HG03558 (cell line): ENCODE data around the gene UAP1.

Experiments used
- ATAC-seq: cut with Tn5 transposase; IDR thresholded peaks from one replicate; pipeline ENCODE4 v1.9.1; 2021; ENCODE audit warnings: moderate number of reproducible peaks; ENCODE audit not compliant: unreplicated experiment; ENCODE audit errors: extremely low read depth

UAP1 gene

DNA sequence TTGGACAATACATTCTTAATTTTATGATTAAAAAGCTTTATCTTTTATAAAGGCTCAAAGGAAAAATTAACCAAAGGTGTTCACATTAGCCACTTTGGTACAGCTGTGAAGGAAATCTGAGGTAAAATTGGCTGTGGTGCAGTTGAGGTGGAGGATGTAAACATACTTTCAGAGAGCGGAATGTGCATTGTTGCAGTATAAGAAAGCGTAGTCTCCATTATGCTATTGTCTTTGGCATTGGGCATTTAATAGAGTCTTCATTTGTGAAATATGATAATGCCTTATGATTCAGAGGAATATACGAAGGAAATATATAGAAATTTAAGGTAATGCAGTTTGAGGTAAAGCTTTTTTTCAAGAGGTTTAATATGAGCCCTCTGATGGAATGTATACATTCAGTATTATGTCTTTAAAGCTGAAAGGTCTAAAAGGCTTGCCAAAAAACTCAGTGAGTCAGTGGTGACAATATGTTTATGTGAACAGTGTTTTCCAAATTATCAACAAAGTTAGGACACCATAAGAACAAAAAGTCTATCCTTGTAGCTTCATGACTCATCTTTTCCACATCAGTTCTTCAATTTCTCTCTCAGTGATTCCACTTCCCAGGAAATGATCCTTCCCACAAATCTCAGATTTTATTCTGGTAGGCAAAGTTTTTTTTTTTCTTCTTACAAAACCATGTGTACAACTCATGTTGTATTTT lies 43.9 kb downstream of the UAP1 start:
- ATAC-seq = no peak

DNA sequence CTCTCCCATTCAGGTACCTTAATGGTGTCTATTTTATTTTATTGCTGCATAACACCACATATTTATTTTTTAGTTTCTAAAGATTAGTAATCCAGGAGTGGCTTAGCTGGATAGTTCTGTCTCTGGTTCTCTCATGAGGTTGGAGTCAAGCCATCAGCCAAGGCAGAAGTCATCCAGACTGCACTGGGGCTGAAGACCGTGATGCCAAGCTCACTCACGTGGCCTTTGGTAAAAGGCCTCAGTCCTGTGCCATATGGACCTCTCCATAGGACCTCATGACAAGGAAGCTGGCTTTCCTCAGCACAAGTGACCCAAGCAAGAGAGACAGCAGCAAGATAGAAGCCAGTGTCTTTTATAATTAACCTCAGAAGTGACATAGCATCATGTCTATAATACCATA lies 47.8 kb downstream of the UAP1 start:
- no peak for ATAC-seq

DNA sequence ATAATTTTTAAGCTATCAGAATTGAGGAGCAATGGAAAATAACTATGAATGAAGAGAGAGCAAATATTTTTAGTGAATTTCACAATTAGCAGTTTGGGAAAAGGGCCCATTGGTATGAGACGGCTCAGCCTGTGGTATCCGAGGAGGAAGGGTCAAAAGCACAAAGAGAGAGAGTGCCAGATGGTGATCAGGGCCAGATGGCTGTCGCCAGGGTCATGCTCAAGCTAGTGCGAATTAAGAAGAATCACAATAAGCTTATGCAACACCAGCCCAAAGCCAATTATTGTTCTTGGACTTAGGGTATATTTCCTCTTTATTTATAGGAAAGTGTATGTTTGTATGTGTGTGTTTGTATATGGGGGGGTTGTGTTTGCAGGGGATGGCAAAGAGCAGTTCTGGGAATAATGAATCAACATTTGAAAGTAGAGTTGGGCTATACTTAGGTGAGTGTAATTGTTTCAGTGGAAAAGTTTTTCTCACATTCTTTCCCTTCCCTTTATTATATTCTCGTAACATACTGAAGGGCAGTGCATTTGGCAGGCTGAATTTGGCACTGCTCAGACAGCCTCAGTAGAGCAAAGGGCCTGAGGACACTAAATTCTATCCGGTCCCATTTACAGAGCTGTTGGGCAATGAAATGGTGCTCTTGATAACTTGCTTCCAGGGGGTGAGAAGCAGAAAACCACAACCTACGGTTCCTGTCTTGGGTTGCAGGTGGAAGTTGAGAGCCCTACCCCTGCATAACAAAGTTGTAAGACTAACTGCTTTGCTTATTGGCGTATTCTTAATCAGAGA lies 51.3 kb downstream of the UAP1 start:
- ATAC-seq = no peak

DNA sequence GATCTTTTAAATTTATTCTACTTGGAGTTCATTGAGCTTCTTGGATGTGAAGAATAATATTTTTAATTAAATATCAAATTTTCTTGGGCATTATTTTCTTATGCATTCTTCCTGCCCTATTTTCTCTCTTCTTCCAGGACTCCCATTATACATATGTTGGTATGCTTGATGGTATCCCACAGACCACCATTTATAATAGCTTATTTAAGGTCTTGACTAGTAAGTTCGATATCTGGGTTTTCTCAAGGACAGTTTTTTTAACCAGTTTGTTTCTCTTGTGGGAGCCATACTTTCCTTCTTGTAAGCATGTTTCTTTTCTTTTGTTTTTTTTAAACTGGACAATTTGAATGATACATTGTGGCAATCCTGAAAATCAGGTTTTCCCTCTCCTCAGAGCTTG lies 55.3 kb downstream of the UAP1 start:
- ATAC-seq = no peak

DNA sequence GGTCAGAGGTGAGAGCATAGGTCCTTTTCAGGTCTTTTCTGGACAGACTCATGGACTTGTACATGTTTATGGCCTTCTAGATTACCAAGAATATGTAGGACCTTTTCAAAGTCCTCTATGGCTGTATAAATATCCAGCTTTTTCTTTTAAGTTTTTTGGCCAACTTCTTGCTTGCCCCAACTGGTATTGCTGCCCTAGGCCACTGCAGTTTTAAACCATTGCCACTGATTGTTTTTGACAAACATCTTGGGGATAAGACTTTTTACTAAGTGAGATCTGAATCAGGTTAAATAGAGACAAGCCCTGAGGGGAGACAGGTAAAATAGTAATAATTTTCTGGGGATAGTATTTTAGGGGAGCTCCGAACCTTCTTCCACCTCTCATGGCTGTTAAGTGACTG lies 56.0 kb downstream of the UAP1 start:
- no peak for ATAC-seq

DNA sequence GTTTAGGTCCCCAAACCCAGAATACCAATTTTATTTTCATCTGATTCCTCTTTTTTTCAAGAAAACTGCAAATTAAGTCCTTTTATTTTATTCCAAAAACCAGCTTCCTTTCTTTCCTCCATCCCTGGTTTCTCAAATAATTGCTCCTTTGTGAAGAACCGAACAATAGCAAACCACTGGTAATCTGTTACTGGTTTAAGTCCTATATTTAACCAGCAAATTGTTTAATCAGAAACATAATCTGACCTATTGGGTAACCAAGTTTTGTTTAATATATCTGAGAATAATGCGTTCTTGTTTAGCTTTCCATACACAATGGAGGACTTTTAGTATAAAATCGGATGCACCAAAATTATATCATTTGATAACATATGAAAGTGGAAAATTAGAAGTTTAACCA lies 57.6 kb downstream of the UAP1 start:
- no peak for ATAC-seq

DNA sequence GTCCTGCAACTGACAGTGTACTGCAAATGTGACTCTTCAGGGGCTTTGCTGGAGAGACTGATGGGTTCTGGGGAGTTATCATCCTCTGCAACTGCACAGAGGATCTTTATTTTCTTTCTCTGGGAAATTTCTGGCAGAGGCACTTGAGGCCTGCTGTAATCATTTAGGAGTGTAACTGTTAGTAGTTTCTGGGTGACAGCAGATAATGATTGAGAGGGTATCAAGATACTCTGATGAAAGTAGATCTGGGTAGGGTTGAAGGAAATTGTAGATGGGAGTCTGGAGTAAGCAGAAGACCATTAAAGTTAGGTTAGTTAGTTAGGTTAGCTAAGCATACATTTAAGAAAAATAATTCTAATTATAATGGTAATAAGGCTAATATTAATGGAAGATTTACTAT lies 59.7 kb downstream of the UAP1 start:
- no peak for ATAC-seq

DNA sequence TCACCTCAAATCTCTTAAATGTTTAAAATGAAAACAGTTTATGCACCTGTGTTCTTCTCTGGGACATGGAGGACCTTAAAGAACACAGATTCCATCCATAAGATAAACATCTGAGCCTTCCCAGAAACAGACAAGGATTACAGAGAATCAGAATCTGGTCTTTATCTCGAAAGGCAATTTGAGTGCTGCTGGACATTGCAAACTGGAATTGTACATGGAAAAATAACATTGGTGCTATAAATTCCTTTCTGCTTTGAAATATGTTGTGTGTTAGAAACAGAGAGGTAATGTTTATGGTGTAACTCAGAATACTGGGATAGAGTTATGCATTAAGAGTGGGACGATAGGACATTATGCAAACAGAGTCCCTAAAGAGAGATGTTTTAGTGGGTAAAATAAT lies 64.2 kb downstream of the UAP1 start:
- ATAC-seq = no peak

DNA sequence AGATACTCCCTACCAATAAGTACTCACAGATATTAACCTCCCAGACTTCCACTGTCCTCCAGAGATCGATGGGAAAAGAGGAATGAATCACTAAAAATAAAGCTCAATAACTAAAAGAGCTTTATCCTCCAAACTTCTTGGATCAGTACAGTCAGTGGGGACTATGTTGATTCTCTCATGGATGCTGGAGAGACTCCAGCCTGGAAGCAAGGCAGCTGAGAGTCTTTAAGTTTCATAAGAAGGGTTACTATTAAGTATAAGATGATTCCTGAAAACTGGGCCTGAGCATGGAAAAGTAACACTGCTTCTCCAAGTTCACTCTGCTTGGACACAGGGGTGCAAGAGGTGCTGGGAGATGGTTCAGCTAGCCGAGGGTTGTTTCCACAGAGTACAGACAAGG lies 64.6 kb downstream of the UAP1 start:
- ATAC-seq = no peak

DNA sequence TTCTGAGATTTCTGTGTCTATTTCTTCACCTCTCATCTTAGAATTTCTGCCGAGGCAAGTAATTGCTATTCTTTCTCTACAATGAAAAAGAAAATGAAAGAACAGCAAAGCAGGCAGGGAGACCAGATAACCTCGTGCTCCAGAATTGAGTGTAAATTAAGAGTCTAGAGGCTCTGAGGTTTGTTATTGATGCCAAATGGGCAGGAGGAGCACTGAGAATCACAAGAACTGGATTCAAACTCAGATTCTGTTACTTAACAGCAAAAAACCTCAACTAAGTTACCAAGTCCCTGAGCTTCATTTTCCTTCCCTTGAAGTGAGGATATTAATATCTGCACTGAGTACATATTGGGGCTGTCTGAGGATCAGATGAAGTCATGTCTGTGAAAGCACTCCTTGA lies 65.2 kb downstream of the UAP1 start:
- ATAC-seq = no peak

DNA sequence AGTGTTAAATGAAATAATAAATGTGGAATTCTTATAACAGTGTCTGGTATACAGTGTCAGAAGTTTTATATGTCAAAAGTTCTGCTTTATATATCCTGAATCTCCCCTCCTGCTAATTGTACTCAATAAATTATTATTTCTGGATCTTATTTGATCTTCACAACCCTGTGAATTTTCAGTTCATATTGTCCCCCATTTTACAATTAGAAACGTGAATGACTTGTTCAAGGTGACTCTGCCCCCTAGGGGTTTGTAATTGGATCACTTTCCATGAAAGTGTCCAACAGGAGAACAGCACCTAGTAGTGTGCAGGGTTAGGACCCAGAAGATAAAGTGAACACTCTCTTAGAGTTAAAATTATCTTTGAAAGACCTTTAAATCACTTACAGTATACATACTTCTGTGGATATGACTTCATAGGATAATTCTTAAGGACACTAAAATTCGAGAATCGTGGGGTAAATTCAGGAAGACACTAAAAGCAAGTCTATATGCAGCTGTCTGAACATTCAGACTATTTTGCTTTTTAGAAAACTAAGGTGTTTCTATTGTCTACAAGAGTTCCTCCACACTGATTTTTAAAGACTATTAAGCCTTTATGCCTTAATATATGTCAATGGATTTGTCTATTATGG lies 66.3 kb downstream of the UAP1 start:
- no peak for ATAC-seq

DNA sequence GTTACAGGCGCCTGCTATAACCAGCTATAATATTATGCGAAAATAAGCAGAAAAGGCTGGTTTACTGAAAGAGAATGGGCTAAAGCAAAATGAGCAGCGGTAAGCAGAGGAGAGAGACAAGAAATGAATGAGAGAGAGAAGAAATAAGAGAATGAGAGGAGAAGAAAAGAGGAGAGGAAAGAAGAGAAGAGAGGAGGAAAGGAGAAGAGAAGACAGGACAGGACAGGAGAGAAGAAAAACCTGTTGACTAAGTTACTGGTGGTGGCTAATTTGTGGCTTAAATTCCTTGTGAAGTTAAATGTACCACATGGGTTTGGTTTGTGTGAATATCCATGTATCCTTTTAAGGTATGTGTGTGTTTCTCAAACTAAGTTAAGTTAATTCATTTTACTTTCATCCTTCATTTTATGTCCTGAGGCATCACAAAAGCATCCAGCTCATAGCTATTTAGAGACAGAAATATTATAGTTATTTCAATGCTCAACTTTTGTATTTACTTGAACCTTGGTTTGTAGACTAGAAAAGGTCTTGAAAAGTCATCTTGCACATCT lies 67.6 kb downstream of the UAP1 start:
- ATAC-seq = no peak

DNA sequence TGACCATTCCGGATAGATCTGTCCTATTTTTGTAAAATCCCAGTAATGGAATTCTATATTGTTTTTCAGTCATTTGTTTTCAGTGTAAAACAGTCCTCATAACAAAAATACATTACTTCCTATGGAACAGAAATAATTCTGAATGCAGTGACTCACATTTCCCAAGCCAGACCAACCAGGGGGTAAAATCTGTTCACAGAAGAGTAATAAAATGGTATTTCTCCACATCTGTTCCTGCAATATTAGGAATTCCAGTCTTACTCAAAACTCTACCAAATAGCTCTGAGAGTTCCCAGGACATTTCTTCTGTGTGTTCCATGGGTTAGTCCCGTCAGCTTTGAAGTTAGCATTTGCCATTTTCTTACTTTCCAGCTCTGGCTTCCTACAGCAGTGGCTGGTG lies 68.1 kb downstream of the UAP1 start:
- no peak for ATAC-seq

DNA sequence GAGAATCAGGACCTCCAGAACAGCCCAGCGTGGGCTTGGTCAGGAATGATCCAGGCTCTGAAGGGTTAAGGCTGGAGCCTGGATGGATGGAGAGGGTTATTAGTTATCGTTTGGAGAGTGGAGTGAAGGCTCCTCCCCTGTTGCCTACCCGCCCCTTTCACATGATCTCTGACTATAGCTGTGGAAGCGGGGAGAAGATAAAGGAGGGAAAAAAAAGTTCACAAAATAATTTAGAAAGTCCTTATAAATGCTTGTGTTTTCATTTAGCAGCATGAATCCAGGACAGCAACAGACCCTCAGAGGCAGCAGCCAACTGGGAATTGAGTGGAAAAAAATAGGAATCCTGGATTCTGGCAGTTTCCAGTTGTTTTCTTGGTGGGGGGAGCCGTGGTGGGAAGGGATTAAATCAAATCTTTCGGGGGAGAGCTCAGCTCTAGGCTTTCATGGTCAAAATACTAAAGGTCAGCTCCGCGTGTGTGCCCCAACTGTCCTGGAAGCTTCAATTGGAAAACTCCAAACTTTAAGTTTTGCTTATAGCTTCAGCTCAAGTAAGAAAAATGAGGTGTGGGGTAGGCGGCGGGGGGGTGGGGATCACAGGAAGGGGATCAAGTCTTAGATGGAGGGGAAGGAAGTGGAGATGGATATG lies 70.1 kb downstream of the UAP1 start:
- no peak for ATAC-seq

DNA sequence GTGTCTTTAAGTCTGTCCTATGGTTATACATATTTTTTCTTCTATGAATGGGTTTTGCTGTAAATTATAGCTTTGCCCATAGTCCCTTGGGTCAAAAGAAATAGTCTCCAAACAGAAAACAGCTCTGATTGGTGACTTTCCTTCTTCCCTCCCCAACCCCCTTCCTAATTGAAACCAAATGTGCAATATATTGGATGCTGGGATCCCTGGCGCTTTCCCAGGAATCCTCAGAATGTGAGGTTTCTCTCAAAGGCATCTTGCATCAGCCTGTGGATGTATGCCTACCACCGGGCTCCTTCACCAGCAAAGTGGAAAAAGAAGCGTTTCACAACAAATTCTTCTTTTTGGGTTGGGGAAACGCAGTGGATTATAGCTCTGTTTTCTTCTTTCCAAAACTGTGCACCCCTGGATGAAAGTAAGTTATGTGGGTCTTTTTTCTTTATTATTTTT lies 70.7 kb downstream of the UAP1 start, which contains the start of gene DDR2:
Gene DDR2, plus strand, starts transcription at position 248 of the 450 bp plus-strand sequence. CDS start 86,600 bp downstream, outside the sequence.
- ATAC-seq = no peak

DNA sequence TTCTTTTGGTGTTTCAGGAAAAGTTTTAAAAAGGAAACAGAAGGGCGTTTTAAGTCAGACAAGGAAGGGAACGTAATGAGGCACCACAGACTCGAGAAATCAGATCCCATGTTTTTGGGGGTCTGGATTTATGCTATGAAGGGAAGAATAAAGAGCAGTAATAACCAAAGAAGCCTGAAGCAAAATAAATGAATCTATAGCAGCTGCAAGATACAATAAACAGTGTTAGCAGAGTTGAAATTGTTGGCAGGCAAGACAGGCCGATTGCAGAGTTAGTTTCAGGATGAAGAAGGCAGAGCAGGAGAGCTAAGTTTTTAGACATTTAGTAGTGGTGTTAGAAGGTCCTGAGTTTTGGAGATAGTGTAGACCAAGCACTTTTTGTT lies 71.2 kb downstream of the UAP1 start:
- ATAC-seq = no peak

DNA sequence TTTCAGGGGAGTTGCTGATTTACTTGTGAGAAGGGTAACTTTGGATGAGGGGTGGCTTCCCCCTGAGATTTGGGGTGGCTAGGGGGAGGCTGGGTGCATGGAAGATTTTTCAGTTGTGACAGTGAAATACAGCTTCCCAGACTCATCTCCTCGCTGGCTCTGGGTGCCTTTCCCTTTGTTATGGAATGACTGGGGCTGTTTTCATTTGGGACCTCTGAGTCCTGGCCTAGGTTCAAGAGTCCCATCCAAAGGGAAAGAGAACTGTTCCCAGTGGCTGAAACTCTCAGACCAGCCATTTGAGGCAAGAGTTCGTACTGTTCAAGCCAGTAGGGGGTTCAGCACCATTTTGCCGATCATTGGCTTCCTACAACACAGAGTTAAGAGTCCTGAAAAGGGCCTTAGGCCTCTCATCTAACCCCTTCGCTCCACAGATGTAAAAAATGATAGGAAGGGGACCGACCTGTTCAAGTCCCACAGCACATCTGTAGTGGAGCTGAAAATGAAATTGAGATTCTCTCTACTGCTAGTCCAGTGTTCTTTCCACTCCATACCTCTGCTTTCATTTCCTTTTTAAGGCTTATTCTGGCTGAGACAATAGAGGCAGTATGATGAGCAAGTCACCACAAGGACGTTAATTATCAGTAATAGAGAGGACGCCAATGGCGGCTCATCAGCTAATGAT lies 71.7 kb downstream of the UAP1 start:
- ATAC-seq = peak; percentile 47

DNA sequence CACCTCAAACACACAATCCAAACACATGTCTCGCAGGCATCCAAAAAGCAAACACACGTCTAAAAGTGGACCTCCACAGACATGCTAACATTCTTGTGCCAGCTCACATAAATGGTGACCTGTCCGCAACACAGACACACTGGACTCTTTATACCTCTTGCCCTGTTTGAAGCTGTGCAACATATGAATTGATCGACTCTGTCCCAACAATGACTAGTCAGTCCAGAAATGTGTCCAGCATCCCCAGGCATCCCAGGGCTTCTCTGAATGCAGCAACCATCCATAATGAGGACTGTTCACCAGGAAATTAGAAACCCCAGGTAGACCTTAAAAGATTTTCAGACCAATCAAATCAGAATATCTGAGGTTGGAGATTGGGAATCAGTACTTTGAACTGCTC lies 73.9 kb downstream of the UAP1 start:
- ATAC-seq = no peak

DNA sequence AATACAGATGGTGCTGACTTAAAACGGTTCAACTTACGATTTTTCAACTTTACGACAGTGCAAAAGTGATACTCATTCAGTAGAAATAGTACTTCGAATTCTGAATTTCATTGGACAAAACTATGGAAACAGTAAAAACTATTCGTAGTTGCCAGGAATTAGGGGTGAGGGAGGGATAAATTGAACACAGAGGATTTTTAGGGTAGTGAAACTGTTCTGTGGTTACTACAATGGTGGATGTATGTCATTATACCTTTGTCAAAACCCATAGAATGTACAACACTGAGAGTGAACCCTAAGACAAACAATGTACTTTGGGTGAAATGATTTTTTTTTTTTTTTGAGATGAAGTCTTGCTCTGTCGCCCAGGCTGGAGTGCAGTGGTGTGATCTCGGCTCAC lies 78.2 kb downstream of the UAP1 start:
- ATAC-seq = no peak

DNA sequence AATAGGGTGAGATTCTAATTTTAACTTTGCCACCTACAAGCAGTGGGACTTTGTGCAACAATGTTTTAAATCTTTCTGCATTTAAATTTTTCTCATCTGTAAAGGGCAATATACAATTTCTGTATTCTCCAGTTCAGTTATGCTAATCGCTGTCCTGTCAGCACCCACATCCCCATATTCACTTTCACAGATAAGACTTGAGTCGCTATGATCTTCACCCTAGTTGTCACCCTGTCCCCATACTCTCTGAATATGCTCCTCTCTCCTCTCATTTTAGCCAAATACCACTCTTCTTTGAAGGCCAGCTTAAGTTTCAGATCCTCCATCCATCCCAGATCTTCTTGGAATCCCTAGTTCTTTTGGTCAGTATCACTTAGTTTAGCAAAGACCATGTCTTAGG lies 79.6 kb downstream of the UAP1 start:
- ATAC-seq = no peak
